Measurements from ENCODE around the gene CACNB1.

DNA sequence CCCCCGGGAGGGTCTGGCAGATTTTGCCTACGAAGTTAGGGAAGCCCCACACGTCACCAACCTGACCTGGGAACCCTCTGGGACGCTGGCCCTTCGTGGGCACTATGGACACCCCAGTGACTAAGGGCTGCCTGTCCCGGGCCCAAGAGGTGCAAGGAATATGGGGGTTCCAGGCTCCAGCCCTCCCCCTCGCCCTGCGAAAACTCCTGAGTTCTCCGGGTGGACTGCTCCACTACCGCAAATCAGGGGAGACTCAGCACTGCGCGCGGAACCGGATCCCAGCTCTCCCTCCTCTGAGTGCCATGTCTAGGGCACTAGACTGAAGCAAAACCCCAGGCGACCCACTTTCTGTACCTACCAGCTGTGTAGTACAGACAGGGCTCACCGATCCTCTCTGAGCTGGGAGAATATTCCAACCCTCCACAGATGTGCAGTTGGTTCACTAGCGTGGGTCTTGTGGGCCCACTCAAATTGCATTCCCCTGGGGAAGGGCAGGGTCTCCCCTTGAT, 31.6 kb downstream of the CACNB1 start, which contains the start of gene ARL5C:
- TF ChIP-seq, protein P1, sequence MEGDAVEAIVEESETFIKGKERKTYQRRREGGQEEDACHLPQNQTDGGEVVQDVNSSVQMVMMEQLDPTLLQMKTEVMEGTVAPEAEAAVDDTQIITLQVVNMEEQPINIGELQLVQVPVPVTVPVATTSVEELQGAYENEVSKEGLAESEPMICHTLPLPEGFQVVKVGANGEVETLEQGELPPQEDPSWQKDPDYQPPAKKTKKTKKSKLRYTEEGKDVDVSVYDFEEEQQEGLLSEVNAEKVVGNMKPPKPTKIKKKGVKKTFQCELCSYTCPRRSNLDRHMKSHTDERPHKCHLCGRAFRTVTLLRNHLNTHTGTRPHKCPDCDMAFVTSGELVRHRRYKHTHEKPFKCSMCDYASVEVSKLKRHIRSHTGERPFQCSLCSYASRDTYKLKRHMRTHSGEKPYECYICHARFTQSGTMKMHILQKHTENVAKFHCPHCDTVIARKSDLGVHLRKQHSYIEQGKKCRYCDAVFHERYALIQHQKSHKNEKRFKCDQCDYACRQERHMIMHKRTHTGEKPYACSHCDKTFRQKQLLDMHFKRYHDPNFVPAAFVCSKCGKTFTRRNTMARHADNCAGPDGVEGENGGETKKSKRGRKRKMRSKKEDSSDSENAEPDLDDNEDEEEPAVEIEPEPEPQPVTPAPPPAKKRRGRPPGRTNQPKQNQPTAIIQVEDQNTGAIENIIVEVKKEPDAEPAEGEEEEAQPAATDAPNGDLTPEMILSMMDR (conservative IDR thresholded peaks at IDR 0.05): no peak
- TF ChIP-seq ZFX (IDR thresholded peaks at IDR 0.05): no peak
